Measurements from ENCODE around the gene CREB3L2. TPM values are rescaled to one million over a fixed set of nuclear protein-coding genes. Genes with fewer than 3 reads are reported as not detected.

The CREB3L2 gene
- total RNA-seq, 2 experiments from 2014 or later: 22.7 to 79.0 TPM

- Histone ChIP-seq H4K20me1 (ENCODE audit: insufficient read depth, low read length) (no peaks in the 10 kb centered on the region), H3K9me3 (ENCODE audit: low read length) (no peaks in the 10 kb centered on the region), H3K9me2 (ENCODE audit: insufficient read depth, low read length) (no peaks in the 10 kb centered on the region), H2AFZ (ENCODE audit: low read length) (no peak overlapping the region), H3K4me1 (ENCODE audit: insufficient read depth, low read length, poor library complexity, severe bottlenecking) (peaks cover 7% of the 10 kb centered on the region), H3K4me3 (ENCODE audit: low read depth, low read length, poor library complexity, severe bottlenecking) (no peak overlapping the region), H3K79me2 (ENCODE audit: insufficient read depth, low read depth, low read length) (peaks cover 14% of the 10 kb centered on the region; the same call in 1 of the 2 replicates), H3K4me2 (ENCODE audit: low read length) (no peak overlapping the region), H3K36me3 (ENCODE audit: insufficient read depth, low read length) (peaks cover 15% of the 10 kb centered on the region; the same call in 1 of the 2 replicates), H3K27ac (ENCODE audit: low read depth, low read length, poor library complexity, severe bottlenecking) (no peak overlapping the region)
- ChIA-PET POLR2A (interaction anchor here (0.6 to 4.1 kb wide), 10 partner anchors 11 to 84 kb away, joined by 3 to 28 read pairs (median 4); no protein-coding TSS in a partner anchor), CTCF (ENCODE audit: unreplicated experiment) (no interaction called here)
- TF ChIP-seq CTCF (conservative IDR thresholded peaks at IDR 0.05; ENCODE audit: low read length) (no peak), EZH2phosphoT487 (IDR thresholded peaks at IDR 0.05; ENCODE audit: borderline replicate concordance, low read depth, low read length) (no peak)
- BruUV-seq (replicated peaks): no TSS peak
- no peak for DNase-seq (ENCODE audit: low spot score)
- intact Hi-C loops (cut with micrococcal nuclease; ENCODE audit: unreplicated experiment): no loop called here
Observed at GRCh38 chr7:137967143-137968018, 34.5 kb downstream of the CREB3L2 start.

DNA sequence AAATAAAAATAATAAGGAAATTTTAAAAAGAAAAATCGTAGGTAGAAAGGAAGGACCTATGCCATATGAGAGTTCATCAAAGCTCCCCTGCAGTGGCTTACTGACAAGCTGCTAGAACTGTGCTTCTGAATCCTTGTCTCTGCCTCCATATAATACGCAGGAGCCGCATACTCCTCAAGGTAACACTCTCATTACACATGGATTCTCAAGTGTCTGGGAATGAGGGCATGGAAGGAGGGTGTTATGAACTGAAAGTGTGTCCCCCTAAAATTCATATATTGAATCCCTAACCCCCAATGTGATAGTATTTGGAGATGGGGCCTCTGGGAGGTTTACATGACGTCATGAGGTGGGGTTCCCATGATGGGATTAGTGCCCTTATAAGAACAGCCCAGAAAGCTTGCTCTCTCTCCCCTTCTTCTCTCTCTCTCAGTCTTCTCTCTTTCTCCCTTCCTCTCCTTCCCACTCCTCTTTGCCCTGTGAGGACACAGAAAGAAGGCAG is 35.2 kb downstream of the CREB3L2 start:
- ChIA-PET CTCF (ENCODE audit: unreplicated experiment) (interaction anchor here (0.6 kb wide), 1 partner anchor 18 kb away, joined by 3 read pairs; no protein-coding TSS in a partner anchor), POLR2A (interaction anchor here (0.9 to 4.1 kb wide), 7 partner anchors 8 to 39 kb away, joined by 3 to 28 read pairs (median 4); no protein-coding TSS in a partner anchor)
- Histone ChIP-seq H3K4me2 (ENCODE audit: low read length) (no peak overlapping the region), H3K27ac (ENCODE audit: low read depth, low read length, poor library complexity, severe bottlenecking) (no peak overlapping the region), H3K4me3 (ENCODE audit: low read depth, low read length, poor library complexity, severe bottlenecking) (no peak overlapping the region), H3K9me3 (ENCODE audit: low read length) (no peaks in the 10 kb centered on the region), H4K20me1 (ENCODE audit: insufficient read depth, low read length) (no peaks in the 10 kb centered on the region), H3K9me2 (ENCODE audit: insufficient read depth, low read length) (no peaks in the 10 kb centered on the region), H3K79me2 (ENCODE audit: insufficient read depth, low read depth, low read length) (peaks cover 11% of the 10 kb centered on the region; the same call in 1 of the 2 replicates), H3K36me3 (ENCODE audit: insufficient read depth, low read length) (peaks cover 15% of the 10 kb centered on the region; the same call in 1 of the 2 replicates), H2AFZ (ENCODE audit: low read length) (no peak overlapping the region), H3K4me1 (ENCODE audit: insufficient read depth, low read length, poor library complexity, severe bottlenecking) (peaks cover 7% of the 10 kb centered on the region)
- no peak for DNase-seq (ENCODE audit: low spot score)
- BruUV-seq (replicated peaks): no TSS peak
- intact Hi-C loops (cut with micrococcal nuclease; ENCODE audit: unreplicated experiment): no loop called here
- TF ChIP-seq EZH2phosphoT487 (IDR thresholded peaks at IDR 0.05; ENCODE audit: borderline replicate concordance, low read depth, low read length) (no peak), CTCF (conservative IDR thresholded peaks at IDR 0.05; ENCODE audit: low read length) (no peak)

All from OCI-LY7 (cell line).